ENCODE measurements around the gene TMC3. TPM values are rescaled to one million over a fixed set of nuclear protein-coding genes. Genes with fewer than 3 reads are reported as not detected.

Gene TMC3
- total RNA-seq, 4 donors from 2014 or later = 0.32 TPM; not detected in 3

DNA sequence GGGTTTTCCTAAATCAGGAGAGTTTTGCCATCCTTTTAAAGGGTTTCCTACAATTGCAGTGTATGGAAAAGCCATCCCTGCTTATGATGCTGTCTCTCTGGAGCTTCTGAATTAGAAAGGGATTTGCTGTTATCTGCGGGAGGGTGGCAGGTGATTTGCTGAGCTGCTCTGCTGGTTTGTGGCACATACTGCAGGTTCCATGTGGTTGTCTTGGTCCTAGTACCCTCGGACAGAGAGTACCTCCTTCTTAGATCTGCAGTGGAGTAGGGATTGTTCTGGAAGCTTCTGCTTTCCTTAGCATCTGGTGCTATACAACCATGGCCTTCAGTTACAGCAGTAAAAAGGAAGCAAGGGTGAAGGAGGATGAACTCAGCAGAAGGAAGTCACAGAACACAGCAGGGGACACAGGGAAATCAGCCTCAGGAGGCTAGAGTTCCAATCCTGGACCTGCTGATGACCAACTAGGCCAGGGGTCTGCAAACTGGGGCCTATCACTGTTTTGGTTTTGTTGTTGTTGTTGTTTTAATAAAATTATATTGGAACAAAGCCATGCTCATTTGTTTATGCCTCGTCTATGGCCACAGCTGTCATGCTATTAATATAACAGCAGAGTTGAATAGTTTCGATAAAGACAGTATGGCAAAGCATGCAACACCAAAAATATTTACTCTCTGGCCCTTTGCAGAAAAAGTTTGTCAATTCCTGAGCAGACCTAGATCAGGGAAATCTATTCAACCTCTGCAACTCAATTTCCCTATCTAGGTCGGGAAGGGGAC, 89.6 kb downstream of the TMC3 start:
- TF ChIP-seq, protein P1, sequence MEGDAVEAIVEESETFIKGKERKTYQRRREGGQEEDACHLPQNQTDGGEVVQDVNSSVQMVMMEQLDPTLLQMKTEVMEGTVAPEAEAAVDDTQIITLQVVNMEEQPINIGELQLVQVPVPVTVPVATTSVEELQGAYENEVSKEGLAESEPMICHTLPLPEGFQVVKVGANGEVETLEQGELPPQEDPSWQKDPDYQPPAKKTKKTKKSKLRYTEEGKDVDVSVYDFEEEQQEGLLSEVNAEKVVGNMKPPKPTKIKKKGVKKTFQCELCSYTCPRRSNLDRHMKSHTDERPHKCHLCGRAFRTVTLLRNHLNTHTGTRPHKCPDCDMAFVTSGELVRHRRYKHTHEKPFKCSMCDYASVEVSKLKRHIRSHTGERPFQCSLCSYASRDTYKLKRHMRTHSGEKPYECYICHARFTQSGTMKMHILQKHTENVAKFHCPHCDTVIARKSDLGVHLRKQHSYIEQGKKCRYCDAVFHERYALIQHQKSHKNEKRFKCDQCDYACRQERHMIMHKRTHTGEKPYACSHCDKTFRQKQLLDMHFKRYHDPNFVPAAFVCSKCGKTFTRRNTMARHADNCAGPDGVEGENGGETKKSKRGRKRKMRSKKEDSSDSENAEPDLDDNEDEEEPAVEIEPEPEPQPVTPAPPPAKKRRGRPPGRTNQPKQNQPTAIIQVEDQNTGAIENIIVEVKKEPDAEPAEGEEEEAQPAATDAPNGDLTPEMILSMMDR (IDR thresholded peaks at IDR 0.05) = no peak
- no peak for ATAC-seq (ENCODE audit: low FRiP score)
- no peak for DNase-seq (ENCODE audit: low spot score)

DNA sequence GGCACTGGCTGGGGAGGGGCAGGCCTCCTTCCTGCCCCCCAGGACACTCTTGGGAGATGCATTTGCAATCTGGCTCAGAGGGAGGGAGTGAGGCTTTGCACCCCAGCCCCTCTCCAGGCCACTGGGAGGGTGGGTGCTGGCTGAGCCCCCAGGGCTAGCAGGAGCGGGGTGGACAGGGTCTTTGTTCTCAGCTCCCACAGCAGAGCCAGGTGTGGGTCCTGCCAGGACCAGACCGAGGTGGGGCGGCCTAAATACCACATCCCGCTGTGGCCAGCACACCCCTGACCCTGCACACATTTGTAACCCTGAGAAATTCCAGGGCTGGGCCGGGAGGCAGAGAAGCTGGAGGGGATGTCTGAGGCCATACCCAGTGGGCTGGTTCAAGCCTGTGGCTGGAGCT, 91.1 kb downstream of the TMC3 start:
- ATAC-seq (ENCODE audit: low FRiP score) (no peak), DNase-seq (ENCODE audit: low spot score) (no peak)
- TF ChIP-seq, protein P1 (IDR thresholded peaks at IDR 0.05) = no peak

DNA sequence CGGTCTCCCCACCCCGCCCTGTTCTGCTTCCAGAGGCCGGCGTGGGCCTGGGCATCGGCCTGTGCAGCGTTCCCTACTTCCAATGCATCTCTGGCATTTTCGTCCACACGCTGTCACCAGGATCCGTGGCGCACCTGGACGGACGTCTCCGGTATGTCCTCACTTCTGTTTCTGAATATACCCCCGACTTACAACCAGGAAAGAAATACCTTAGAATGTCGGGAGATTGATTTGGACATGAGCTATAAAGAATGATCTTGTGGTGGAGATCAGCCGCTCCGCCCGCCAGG, 91.5 kb downstream of the TMC3 start:
- TF ChIP-seq, protein P1 (IDR thresholded peaks at IDR 0.05) = no peak
- no peak for ATAC-seq (ENCODE audit: low FRiP score)
- no peak for DNase-seq (ENCODE audit: low spot score)

DNA sequence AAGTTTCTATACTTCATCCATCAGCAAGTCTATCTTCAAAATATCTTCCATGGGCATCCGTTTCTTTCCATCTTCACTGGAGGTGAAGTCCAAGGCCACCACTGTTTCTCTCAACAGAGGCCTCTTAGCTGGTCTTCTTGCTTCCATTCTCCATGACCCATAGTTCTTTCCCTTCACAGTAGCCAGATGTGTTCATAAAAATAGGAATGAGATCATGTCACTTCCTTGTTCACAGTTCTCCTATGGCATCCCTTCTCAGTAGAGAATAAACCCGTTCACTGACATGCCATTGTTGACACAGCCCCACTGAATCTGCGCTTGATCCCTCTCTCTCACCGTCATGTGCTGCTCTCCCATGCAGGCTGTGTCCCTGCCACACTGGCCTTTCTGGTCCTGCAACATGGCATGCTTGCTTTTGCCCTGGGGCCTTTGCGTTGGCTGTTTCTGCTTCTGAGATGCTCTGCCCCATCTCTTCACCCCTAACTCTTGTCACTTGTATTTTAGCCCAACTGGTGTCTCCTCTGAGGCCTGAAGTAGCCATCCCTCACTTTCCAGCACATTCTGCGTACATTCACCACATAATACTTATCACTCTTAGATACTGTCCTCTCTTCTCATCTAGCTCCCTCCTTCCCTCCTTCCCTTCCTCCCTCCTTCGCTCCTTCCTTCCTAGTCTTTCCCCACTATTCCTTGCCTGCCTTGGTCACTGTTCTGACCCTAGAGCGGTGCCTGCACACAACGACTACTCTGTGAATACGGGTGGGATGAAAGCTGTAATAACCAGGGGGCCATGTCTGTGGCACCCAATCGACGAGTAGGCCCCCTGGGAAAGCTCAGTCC, 92.0 kb downstream of the TMC3 start:
- DNase-seq (ENCODE audit: low spot score) (no peak), ATAC-seq (ENCODE audit: low FRiP score) (no peak)
- TF ChIP-seq, protein P1 (IDR thresholded peaks at IDR 0.05) = no peak

DNA sequence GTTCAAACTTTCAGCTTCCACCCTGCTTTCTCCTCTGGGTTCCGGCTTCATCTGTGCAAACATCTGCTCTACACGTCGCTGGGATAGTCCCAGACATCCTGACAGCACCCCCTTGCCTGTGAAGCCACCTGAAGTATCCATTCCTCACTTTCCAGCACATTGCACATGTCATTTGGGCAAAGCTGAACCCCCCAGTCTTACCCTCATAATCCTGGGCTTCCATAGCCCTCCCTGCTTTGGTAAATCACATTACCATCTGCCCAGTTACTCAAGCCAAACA, 92.6 kb downstream of the TMC3 start:
- TF ChIP-seq, protein P1 (IDR thresholded peaks at IDR 0.05) = no peak
- ATAC-seq (ENCODE audit: low FRiP score) (no peak), DNase-seq (ENCODE audit: low spot score) (no peak)

Other genes with a start within 250 kb of the TMC3 start
- 1 to 10 TPM in 1 of 4 donors, under 1 TPM in 1, not detected in 2; 0.48 to 1.1 TPM for gene CFAP161, start 239.9 kb downstream of the TMC3 start, total RNA-seq
- 10 to 100 TPM; 22.7 to 45.8 (median 34.4) TPM for gene IL16, start 177.3 kb downstream of the TMC3 start, total RNA-seq
- gene STARD5, start 50.1 kb downstream of the TMC3 start, total RNA-seq = 1 to 10 TPM; 2.7 to 8.0 (median 5.0) TPM